Limb (tissue), 2 donors: ENCODE measurements around the gene PHTF1.
"Not testable (repeated sequence)": the region's sequence is repeated elsewhere in the genome, so short reads cannot be mapped to it uniquely, and the experiment has no call there.

Experiments
- DNase-seq, 2 donors: peaks; one replicate each; pipeline ENCODE4 v3.0.0-alpha.2; 2016; ENCODE audit errors: extremely low spot score in 2 of 2

Gene PHTF1

GRCh38 chr1:113779542-113779941 is 20.3 kb upstream of the PHTF1 start:
- DNase-seq: no peak

- DNase-seq: no peak
Measured at GRCh38 chr1:113777561-113777960, 18.3 kb upstream of the PHTF1 start.

GRCh38 chr1:113770031-113770430 is 10.7 kb upstream of the PHTF1 start:
- DNase-seq: no peak

- no peak for DNase-seq
Measured at GRCh38 chr1:113769601-113769970, 10.3 kb upstream of the PHTF1 start.

GRCh38 chr1:113768916-113769600 is 9.8 kb upstream of the PHTF1 start:
- no peak for DNase-seq

GRCh38 chr1:113765306-113766230 is 6.3 kb upstream of the PHTF1 start:
- DNase-seq: no peak

- no peak for DNase-seq
Measured at GRCh38 chr1:113763661-113764060, 4.4 kb upstream of the PHTF1 start.

- DNase-seq: no peak
Measured at GRCh38 chr1:113761937-113762336, 2.7 kb upstream of the PHTF1 start.

GRCh38 chr1:113760102-113761080 is 1.1 kb upstream of the PHTF1 start:
- DNase-seq: no peak

GRCh38 chr1:113758631-113759332 is 504 bp downstream of the PHTF1 start:
- peak; percentile 27 to 86 for DNase-seq

- DNase-seq: no peak
Measured at GRCh38 chr1:113756461-113756860, 2.8 kb downstream of the PHTF1 start.

GRCh38 chr1:113753333-113753732 is 6.0 kb downstream of the PHTF1 start:
- DNase-seq: not testable (repeated sequence)

- DNase-seq: no peak
Measured at GRCh38 chr1:113751516-113751915, 7.8 kb downstream of the PHTF1 start.

- no peak for DNase-seq
Measured at GRCh38 chr1:113751114-113751513, 8.2 kb downstream of the PHTF1 start.

- no peak for DNase-seq
Measured at GRCh38 chr1:113749402-113749801, 9.9 kb downstream of the PHTF1 start.

- DNase-seq: no peak
Measured at GRCh38 chr1:113747376-113747775, 11.9 kb downstream of the PHTF1 start.

- DNase-seq: no peak
Measured at GRCh38 chr1:113745425-113745824, 13.9 kb downstream of the PHTF1 start.

GRCh38 chr1:113744114-113744513 is 15.2 kb downstream of the PHTF1 start:
- no peak for DNase-seq

GRCh38 chr1:113742515-113742914 is 16.8 kb downstream of the PHTF1 start:
- DNase-seq: no peak

- DNase-seq: no peak
Measured at GRCh38 chr1:113734357-113735055, 24.8 kb downstream of the PHTF1 start.
